ENCODE measurements around the gene USP37. TPM values are rescaled to one million over a fixed set of nuclear protein-coding genes. Genes with fewer than 3 reads are reported as not detected.
A peak's percentile ranks its signal among the peaks of the same experiment; 100 is the strongest.

Gene USP37
- total RNA-seq, 1 donor from 2014 or later, result 34.6 TPM

- DNase-seq (ENCODE audit: low spot score in 2 of 2) (no peak), FAIRE-seq (no peak)
Measured at GRCh38 chr2:218478544-218478943, 89.6 kb downstream of the USP37 start.

GRCh38 chr2:218477247-218477646, 90.9 kb downstream of the USP37 start:
- FAIRE-seq (no peak), DNase-seq (ENCODE audit: low spot score in 2 of 2) (no peak)

- FAIRE-seq (no peak), DNase-seq (ENCODE audit: low spot score in 2 of 2) (no peak)
Measured at GRCh38 chr2:218476676-218477075, 91.5 kb downstream of the USP37 start.

- no peak for FAIRE-seq
- DNase-seq (ENCODE audit: low spot score in 2 of 2), result no peak
Measured at GRCh38 chr2:218474527-218474926, 93.6 kb downstream of the USP37 start.

- no peak for DNase-seq (ENCODE audit: low spot score in 2 of 2)
- FAIRE-seq, result no peak
Measured at GRCh38 chr2:218472988-218473387, 95.2 kb downstream of the USP37 start.

- DNase-seq (ENCODE audit: low spot score in 2 of 2) (no peak), FAIRE-seq (no peak)
Measured at GRCh38 chr2:218471982-218472381, 96.2 kb downstream of the USP37 start.

- DNase-seq (ENCODE audit: low spot score in 2 of 2) (no peak), FAIRE-seq (no peak)
Measured at GRCh38 chr2:218471036-218471435, 97.1 kb downstream of the USP37 start.

- FAIRE-seq (no peak), DNase-seq (ENCODE audit: low spot score in 2 of 2) (no peak)
Measured at GRCh38 chr2:218470448-218470847, 97.7 kb downstream of the USP37 start.

- peak; percentile 28 for FAIRE-seq
- no peak for DNase-seq (ENCODE audit: low spot score in 2 of 2)
Measured at GRCh38 chr2:218465987-218466633, 102.0 kb downstream of the USP37 start.

GRCh38 chr2:218458598-218458997, 109.6 kb downstream of the USP37 start:
- DNase-seq (ENCODE audit: low spot score in 2 of 2), result no peak
- no peak for FAIRE-seq

GRCh38 chr2:218456849-218457248, 111.3 kb downstream of the USP37 start:
- FAIRE-seq, result no peak
- no peak for DNase-seq (ENCODE audit: low spot score in 2 of 2)

- FAIRE-seq, result no peak
- DNase-seq (ENCODE audit: low spot score in 2 of 2), result no peak
Measured at GRCh38 chr2:218452079-218452478, 116.1 kb downstream of the USP37 start.

GRCh38 chr2:218448934-218449333, 119.2 kb downstream of the USP37 start:
- FAIRE-seq (no peak), DNase-seq (ENCODE audit: low spot score in 2 of 2) (no peak)

GRCh38 chr2:218447072-218447471, 121.1 kb downstream of the USP37 start:
- DNase-seq (ENCODE audit: low spot score in 2 of 2) (no peak), FAIRE-seq (no peak)

GRCh38 chr2:218446547-218446946, 121.6 kb downstream of the USP37 start:
- DNase-seq (ENCODE audit: low spot score in 2 of 2) (no peak), FAIRE-seq (no peak)

- FAIRE-seq, result no peak
- DNase-seq (ENCODE audit: low spot score in 2 of 2), result no peak
Measured at GRCh38 chr2:218445602-218446001, 122.5 kb downstream of the USP37 start.

- no peak for DNase-seq (ENCODE audit: low spot score in 2 of 2)
- no peak for FAIRE-seq
Measured at GRCh38 chr2:218444692-218445357, 123.3 kb downstream of the USP37 start.

GRCh38 chr2:218438596-218438995, 129.6 kb downstream of the USP37 start:
- FAIRE-seq, result no peak
- DNase-seq (ENCODE audit: low spot score in 2 of 2), result no peak

GRCh38 chr2:218437969-218438368, 130.2 kb downstream of the USP37 start:
- no peak for FAIRE-seq

GRCh38 chr2:218436992-218437391, 131.2 kb downstream of the USP37 start:
- FAIRE-seq (no peak), DNase-seq (ENCODE audit: low spot score in 2 of 2) (no peak)

More at GRCh38 chr2:218437969-218438368, 130.2 kb downstream of the USP37 start:
- DNase-seq (ENCODE audit: low spot score in 2 of 2), result no peak

- no peak for DNase-seq (ENCODE audit: low spot score in 2 of 2)
- no peak for FAIRE-seq
Measured at GRCh38 chr2:218435003-218435982, 132.9 kb downstream of the USP37 start.
